H1 (cell line): ENCODE results near the gene SPDYA. TPM values are rescaled to one million over a fixed set of nuclear protein-coding genes. Genes with fewer than 3 reads are reported as not detected.

ENCODE experiments used
- CTCF ChIA-PET: fragments of 300-600 bp; sonication (Branson Sonifier 250); formaldehyde crosslinking; loops from one replicate; lab custom pipeline; 2021; ENCODE audit not compliant: partially characterized antibody; lab: Charles Lee
- POLR2A ChIA-PET: fragments of 300-600 bp; sonication (Branson Sonifier 250); formaldehyde crosslinking; loops from one replicate; lab custom pipeline; 2021; ENCODE audit warnings: inconsistent platforms; ENCODE audit not compliant: partially characterized antibody; lab: Charles Lee
- DNase-seq, 2 experiments: peaks; one replicate each; pipeline versions ENCODE4 v3.0.0 to v3.0.0-alpha.2; 2010 to 2022; ENCODE audit warnings: low spot score in 2 of 2, low read depth in 1 of 2, mixed read lengths in 1 of 2
- FAIRE-seq: peaks from 2 replicates; lab custom pipeline; 2011; peaks lifted over from hg19 to GRCh38; lab: Jason Lieb, UNC
- H2AFZ ChIP-seq: 2 replicates; pipeline ENCODE4 v1.8.1; 2012; ENCODE audit warnings: low read length, inconsistent platforms
- H2AK5ac ChIP-seq: 2 replicates; pipeline ENCODE4 v1.6.1; 2013; ENCODE audit warnings: low read depth, low read length
- H2BK120ac ChIP-seq: replicated peaks from 2 replicates; pipeline ENCODE3; 2013; ENCODE audit warnings: low read depth, low read length, inconsistent platforms
- H2BK12ac ChIP-seq: 2 replicates; pipeline ENCODE4 v1.6.1; 2013; ENCODE audit warnings: low read depth, low read length
- H2BK15ac ChIP-seq: 2 replicates; pipeline ENCODE4 v1.6.1; 2013; ENCODE audit warnings: low read length
- H2BK20ac ChIP-seq: 2 replicates; pipeline ENCODE4 v1.6.1; 2013; ENCODE audit warnings: low read length
- H2BK5ac ChIP-seq: 2 replicates; pipeline ENCODE4 v1.6.1; 2013; ENCODE audit warnings: low read depth, low read length
- H3K14ac ChIP-seq: 2 replicates; pipeline ENCODE4 v1.6.1; 2013; ENCODE audit warnings: inconsistent platforms; ENCODE audit not compliant: insufficient read length
- H3K18ac ChIP-seq: 2 replicates; pipeline ENCODE4 v1.6.1; 2013; ENCODE audit warnings: low read length; ENCODE audit errors: extremely low read depth
- H3K23ac ChIP-seq: 2 replicates; pipeline ENCODE4 v1.6.1; 2013; ENCODE audit warnings: inconsistent platforms; ENCODE audit not compliant: insufficient read length
- H3K23me2 ChIP-seq: 2 replicates; pipeline ENCODE4 v1.6.1; 2013; ENCODE audit warnings: low read depth, low read length
- H3K27ac ChIP-seq: 2 replicates; pipeline ENCODE4 v1.6.1; 2011; ENCODE audit warnings: low read depth, low read length, inconsistent platforms
- H3K27me3 ChIP-seq, 4 experiments: replicated peaks in 1 of 4; 1 replicate in 1 of 4; 2 replicates in 3 of 4; pipeline versions ENCODE4 v1.6.1 to v1.8.1; 2011 to 2013; ENCODE audit warnings: low read length in 3 of 4, mild to moderate bottlenecking in 3 of 4, inconsistent platforms in 2 of 4, mixed read lengths in 2 of 4, moderate library complexity in 1 of 4; ENCODE audit not compliant: control insufficient read depth in 3 of 4, insufficient read depth in 3 of 4; ENCODE audit errors: extremely low read depth in 1 of 4
- H3K36me3 ChIP-seq, 4 experiments: 2 replicates each; pipeline versions ENCODE4 v1.6.1 to v1.8.1; 2011 to 2013; ENCODE audit warnings: mild to moderate bottlenecking in 4 of 4, low read length in 3 of 4, moderate library complexity in 2 of 4, control low read depth in 1 of 4, inconsistent platforms in 1 of 4; ENCODE audit not compliant: insufficient read depth in 4 of 4, control insufficient read depth in 2 of 4
- H3K4ac ChIP-seq: replicated peaks from 2 replicates; pipeline ENCODE3; 2013; ENCODE audit warnings: low read length, low read depth, mixed read lengths, inconsistent platforms; ENCODE audit not compliant: insufficient read length
- H3K4me1 ChIP-seq, 4 experiments: replicated peaks in 1 of 4; 1 replicate in 1 of 4; 2 replicates in 3 of 4; pipeline versions ENCODE4 v1.6.1 to v1.8.1; 2011 to 2013; ENCODE audit warnings: low read length in 3 of 4, inconsistent platforms in 2 of 4, mixed read lengths in 1 of 4; ENCODE audit not compliant: insufficient read depth in 4 of 4, control insufficient read depth in 3 of 4
- H3K4me2 ChIP-seq, 2 experiments: 2 replicates each; pipeline versions ENCODE4 v1.6.1 to v1.8.1; 2011 to 2013; ENCODE audit warnings: low read depth in 2 of 2, low read length in 2 of 2, control low read depth in 1 of 2, inconsistent platforms in 1 of 2, mild to moderate bottlenecking in 1 of 2; ENCODE audit not compliant: insufficient read depth in 1 of 2
- H3K4me3 ChIP-seq, 4 experiments: fragments of 200-600, 300-600 bp in 1 of 4; sonication (generic), shearing (Covaris generic), sonication (Bioruptor Twin) in 1 of 4; 2 replicates each; pipeline versions ENCODE4 v1.5.1 to v1.8.1; 2011 to 2016; ENCODE audit warnings: low read length in 4 of 4, low read depth in 3 of 4, control low read depth in 2 of 4, inconsistent platforms in 2 of 4, mild to moderate bottlenecking in 2 of 4, mixed read lengths in 1 of 4, moderate library complexity in 1 of 4; ENCODE audit not compliant: insufficient read depth in 2 of 4; ENCODE audit errors: extremely low read depth in 1 of 4
- H3K56ac ChIP-seq: replicated peaks from 2 replicates; pipeline ENCODE3; 2013; ENCODE audit warnings: low read depth, mild to moderate bottlenecking, mixed read lengths, low read length, inconsistent platforms; ENCODE audit not compliant: insufficient read length
- H3K79me1 ChIP-seq: 2 replicates; pipeline ENCODE4 v1.6.1; 2013; ENCODE audit warnings: low read depth, low read length, control low read depth
- H3K79me2 ChIP-seq, 2 experiments: 2 replicates each; pipeline versions ENCODE4 v1.6.1 to v1.8.1; 2012 to 2013; ENCODE audit warnings: low read length in 2 of 2, mild to moderate bottlenecking in 2 of 2, inconsistent platforms in 1 of 2; ENCODE audit not compliant: insufficient read depth in 2 of 2, control insufficient read depth in 1 of 2
- H3K9ac ChIP-seq, 4 experiments: replicated peaks in 1 of 4; 1 replicate in 1 of 4; 2 replicates in 3 of 4; pipeline versions ENCODE4 v1.6.1 to v1.8.1; 2011 to 2013; ENCODE audit warnings: low read depth in 3 of 4, low read length in 3 of 4, control low read depth in 2 of 4, mild to moderate bottlenecking in 2 of 4, moderate library complexity in 2 of 4, inconsistent platforms in 1 of 4; ENCODE audit errors: extremely low read depth in 1 of 4
- H3K9me3 ChIP-seq, 2 experiments: 2 replicates each; pipeline versions ENCODE4 v1.6.1 to v1.8.1; 2012 to 2013; ENCODE audit warnings: mild to moderate bottlenecking in 2 of 2, moderate library complexity in 2 of 2, control low read depth in 1 of 2, inconsistent platforms in 1 of 2, low read depth in 1 of 2, low read length in 1 of 2, mixed read lengths in 1 of 2; ENCODE audit not compliant: insufficient read depth in 2 of 2
- H4K20me1 ChIP-seq, 2 experiments: replicated peaks in 1 of 2; 2 replicates each; pipeline versions ENCODE3 to v1.8.1; 2011 to 2013; ENCODE audit warnings: inconsistent platforms in 2 of 2, low read length in 2 of 2, mild to moderate bottlenecking in 1 of 2; ENCODE audit not compliant: insufficient read depth in 2 of 2, control insufficient read depth in 1 of 2
- H4K5ac ChIP-seq: 2 replicates; pipeline ENCODE4 v1.6.1; 2013; ENCODE audit warnings: low read length, low read depth, mixed read lengths, inconsistent platforms; ENCODE audit not compliant: insufficient read length
- H4K8ac ChIP-seq: 2 replicates; pipeline ENCODE4 v1.8.0; 2013; ENCODE audit warnings: mild to moderate bottlenecking, moderate library complexity, low read length, inconsistent platforms; ENCODE audit not compliant: insufficient read depth; ENCODE audit errors: extremely low read depth
- H4K91ac ChIP-seq: replicated peaks from 2 replicates; pipeline ENCODE3; 2013; ENCODE audit warnings: low read length, mixed read lengths, inconsistent platforms; ENCODE audit not compliant: insufficient read length
- RAD21 ChIP-seq, 2 experiments: IDR thresholded peaks in 1 of 2; conservative IDR thresholded peaks in 1 of 2; 2 replicates each; pipeline ENCODE4 v1.6.1; 2011; ENCODE audit warnings: low read depth in 2 of 2, low read length in 2 of 2, improper control_type of control experiment in 1 of 2, inconsistent platforms in 1 of 2, mild to moderate bottlenecking in 1 of 2, moderate library complexity in 1 of 2
- RBBP5 ChIP-seq: IDR thresholded peaks from 2 replicates; pipeline ENCODE4 v1.7.1; 2012; ENCODE audit warnings: low read depth, mild to moderate bottlenecking, inconsistent platforms, low read length, moderate library complexity, borderline replicate concordance
- RNF2 ChIP-seq: fragments of 200-900, 300-1000 bp; sonication (generic); IDR thresholded peaks from 2 replicates; pipeline ENCODE4 v1.7.1; 2016; ENCODE audit warnings: borderline replicate concordance, low read depth, mild to moderate bottlenecking, antibody characterized with exemption, low read length; ENCODE audit not compliant: poor library complexity, severe bottlenecking; ENCODE audit errors: missing control alignments
- USF2 ChIP-seq: IDR thresholded peaks from 2 replicates; pipeline ENCODE4 v1.6.1; 2011; ENCODE audit warnings: low read length, improper control_type of control experiment
- YY1 ChIP-seq: IDR thresholded peaks from 2 replicates; pipeline ENCODE4 v1.6.1; 2011; ENCODE audit warnings: low read depth, mild to moderate bottlenecking, low read length
- WGBS, 2 experiments: shearing (Covaris generic) in 1 of 2; methylation state at CpG; one replicate each; pipeline versions ENCODE4 v1.1.6 to v1.1.7; 2013 to 2015; ENCODE audit warnings: low lambda C conversion rate in 2 of 2, mixed read lengths in 2 of 2, inconsistent platforms in 1 of 2, low coverage in 1 of 2, missing lambda C conversion rate in 1 of 2; ENCODE audit not compliant: insufficient replicate concordance in 2 of 2, insufficient coverage in 1 of 2, insufficient read length in 1 of 2; ENCODE audit errors: extremely low coverage in 1 of 2, missing lambda C conversion rate in 1 of 2; 5-methylcytosine and 5-hydroxymethylcytosine counted together
- polyA plus RNA-seq, 7 experiments: library from polyadenylated mRNA; depleted of rRNA in 3 of 7; stranded (reverse) in 5 of 7; unstranded in 2 of 7; fragments of >200 nt in 5 of 7; fragments of 200-250 nt in 2 of 7; gene quantifications; 1 replicate in 5 of 7; 2 replicates in 1 of 7; 4 replicates in 1 of 7; pipeline versions ENCODE4 v1.2.1 to v1.2.3, GENCODE V29; 2011 to 2013; ENCODE audit warnings: missing spikeins in 2 of 7, mixed read lengths in 2 of 7
- total RNA-seq: library from RNA; stranded (reverse); fragmentation: NEBNext Ultra II Directional; extraction: Animal tissue kit (Norgen Biotek cat#: 25700); gene quantifications from 2 replicates; pipeline ENCODE4 v1.2.1, GENCODE V29; 2021

The SPDYA gene
- total and polyA plus RNA-seq, 2 of the 8 experiments (the other 6 are each of a cell fraction or from before 2014, with no cell fraction given) = 0.12 to 0.35 TPM

DNA sequence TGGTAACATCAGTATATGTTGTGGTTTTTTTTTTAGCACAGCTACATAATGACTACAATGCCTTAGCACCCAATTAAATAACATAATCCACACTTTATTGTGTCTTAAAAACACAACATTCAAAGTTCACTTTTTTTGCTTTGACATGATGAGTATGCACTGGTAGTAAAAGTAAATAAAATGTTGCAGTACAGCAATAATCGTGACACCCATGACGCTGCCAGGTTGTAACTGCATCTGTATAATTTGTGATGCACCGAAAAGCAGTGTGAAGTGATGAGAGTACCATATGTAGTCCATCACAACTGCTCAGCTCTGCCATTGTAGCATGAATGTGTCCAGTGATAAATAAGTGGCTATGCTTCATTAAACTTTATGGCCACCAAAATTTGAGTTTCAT lies 43.3 kb upstream of the SPDYA start:
- no peak overlapping the region for H3K56ac ChIP-seq
- no peak overlapping the region for H2BK120ac ChIP-seq
- H3K14ac ChIP-seq = no peak overlapping the region
- no peak overlapping the region for H2BK5ac ChIP-seq
- peaks cover 27 to 98% of the 10 kb centered on the region in 2 experiments for H3K79me2 ChIP-seq
- no peak overlapping the region for H3K18ac ChIP-seq
- no peak for FAIRE-seq
- H2BK15ac ChIP-seq = no peak overlapping the region
- no peak for DNase-seq
- no peak overlapping the region for H2AK5ac ChIP-seq
- no peak overlapping the region for H3K9ac ChIP-seq
- H3K23me2 ChIP-seq = no peaks in the 10 kb centered on the region
- no peaks in the 10 kb centered on the region; the same call in 1 of the 2 replicates for H3K79me1 ChIP-seq
- H4K20me1 ChIP-seq = peaks cover 5 to 8% of the 10 kb centered on the region in 2 experiments
- H2BK20ac ChIP-seq = no peak overlapping the region
- POLR2A ChIA-PET = interaction anchor here (1.2 kb wide), 1 partner anchor 16 kb away, joined by 3 read pairs; the partner anchor contains the start of gene PPP1CB
- no peak overlapping the region for H3K23ac ChIP-seq
- H3K4me2 ChIP-seq = no peak overlapping the region
- TF ChIP-seq RAD21 (IDR thresholded peaks at IDR 0.05 in 1 of 2, conservative IDR thresholded peaks at IDR 0.05 in 1 of 2; ENCODE audit: low read depth in 2 of 2, low read length in 2 of 2) = no peak
- TF ChIP-seq RNF2 = no peak
- no peak for TF ChIP-seq RBBP5
- TF ChIP-seq YY1 = no peak
- no peak for TF ChIP-seq USF2
- H4K8ac ChIP-seq = no peak overlapping the region
- no peaks in the 10 kb centered on the region for H3K9me3 ChIP-seq
- H4K5ac ChIP-seq = no peak overlapping the region
- H2BK12ac ChIP-seq = no peak overlapping the region
- H2AFZ ChIP-seq = no peak overlapping the region
- H3K36me3 ChIP-seq = no peaks in the 10 kb centered on the region; a peak in 2 of 8 replicates
- CTCF ChIA-PET = interaction anchor here (0.6 kb wide), 1 partner anchor 69 kb away, joined by 5 read pairs; no protein-coding TSS in a partner anchor
- no peak overlapping the region for H3K4ac ChIP-seq
- H3K4me1 ChIP-seq = no peaks in the 10 kb centered on the region
- 92% methylated on average over 3 of the region's 3 CpGs; no CpG with 5 or more reads in 1 of the 2 experiments for WGBS, 2 experiments
- no peak overlapping the region for H3K4me3 ChIP-seq
- H3K27me3 ChIP-seq = no peaks in the 10 kb centered on the region
- H3K27ac ChIP-seq = no peak overlapping the region
- H4K91ac ChIP-seq = no peak overlapping the region
